Inflammatory macrophage treated with lipopolysaccharide for 1 hour (primary cell): ENCODE results near the gene PCDHA12.
A peak's percentile ranks its signal among the peaks of the same experiment; 100 is the strongest.
"Not testable (repeated sequence)": the region's sequence is repeated elsewhere in the genome, so short reads cannot be mapped to it uniquely, and the experiment has no call there.

Source experiments
- DNase-seq, 2 donors: peaks; one replicate each; pipeline ENCODE4 v3.0.0-alpha.2; 2020 to 2022

Gene PCDHA12

GRCh38 chr5:140857177-140857986 is 17.7 kb upstream of the PCDHA12 start:
- DNase-seq: no peak

GRCh38 chr5:140857987-140858240 is 17.2 kb upstream of the PCDHA12 start:
- no peak for DNase-seq

- DNase-seq: no peak
Observed at GRCh38 chr5:140862441-140863295, 12.4 kb upstream of the PCDHA12 start.

- DNase-seq: no peak
Observed at GRCh38 chr5:140868721-140869554, 6.2 kb upstream of the PCDHA12 start, which contains the start of gene PCDHA11. Gene PCDHA11 (plus strand): TSS chr5:140868957. CDS start chr5:140869104, 147 bp downstream.

- DNase-seq: peak in 1 of 2 donors; percentile 0
Observed at GRCh38 chr5:140869555-140869886, 5.6 kb upstream of the PCDHA12 start.

GRCh38 chr5:140870221-140871201 is 4.6 kb upstream of the PCDHA12 start:
- DNase-seq: no peak

GRCh38 chr5:140876541-140877261 is 1.6 kb downstream of the PCDHA12 start:
- not testable (repeated sequence) for DNase-seq

- no peak for DNase-seq
Observed at GRCh38 chr5:140877262-140877581, 2.1 kb downstream of the PCDHA12 start.

- no peak for DNase-seq
Observed at GRCh38 chr5:140881889-140882590, 6.9 kb downstream of the PCDHA12 start, which contains the start of gene PCDHA13. Gene PCDHA13 (plus strand): TSS chr5:140882124. CDS start chr5:140882269, 145 bp downstream.

GRCh38 chr5:140882591-140882899 is 7.4 kb downstream of the PCDHA12 start:
- DNase-seq: no peak

GRCh38 chr5:140883373-140883772 is 8.3 kb downstream of the PCDHA12 start:
- no peak for DNase-seq

GRCh38 chr5:140883927-140884697 is 9.0 kb downstream of the PCDHA12 start:
- no peak for DNase-seq

- DNase-seq: no peak
Observed at GRCh38 chr5:140916325-140916724, 41.2 kb downstream of the PCDHA12 start.

- no peak for DNase-seq
Observed at GRCh38 chr5:140923601-140924000, 48.5 kb downstream of the PCDHA12 start.

GRCh38 chr5:140925806-140926442 is 50.8 kb downstream of the PCDHA12 start, which contains the start of gene PCDHAC1:
Gene PCDHAC1 (plus strand): TSS chr5:140926299. CDS start chr5:140926893, 594 bp downstream.
- no peak for DNase-seq

- no peak for DNase-seq
Observed at GRCh38 chr5:140926443-140927227, 51.5 kb downstream of the PCDHA12 start.

- DNase-seq: no peak
Observed at GRCh38 chr5:140927228-140927573, 52.1 kb downstream of the PCDHA12 start.
